Caco-2 (cell line): Measurements from ENCODE around the gene DNM2. TPM values are rescaled to one million over a fixed set of nuclear protein-coding genes. Genes with fewer than 3 reads are reported as not detected.

Experiments
- BruUV-seq: library from RNA; stranded (reverse); fragments of 400-500 nt; replicated peaks from 2 replicates; lab custom pipeline; 2021; lab: Mats Ljungman, UMichigan
- CTCF ChIA-PET: fragments of 300-600 bp; sonication (Branson Sonifier 250); formaldehyde crosslinking; loops from one replicate; lab custom pipeline; 2022; ENCODE audit warnings: antibody characterized with exemption; lab: Charles Lee
- POLR2A ChIA-PET: fragments of 300-600 bp; sonication (Branson Sonifier 250); formaldehyde crosslinking; loops from one replicate; lab custom pipeline; 2022; ENCODE audit warnings: antibody characterized with exemption; lab: Charles Lee
- DNase-seq, 2 experiments: peaks; one replicate each; pipeline versions ENCODE4 v3.0.0 to v3.0.0-alpha.2; 2020 to 2022
- H3K27me3 ChIP-seq: replicated peaks from 2 replicates; pipeline ENCODE4 v1.6.0; 2011; ENCODE audit warnings: low read length; ENCODE audit not compliant: control insufficient read depth, insufficient read depth
- H3K36me3 ChIP-seq: 2 replicates; pipeline ENCODE4 v1.5.1; 2011; ENCODE audit warnings: low read length; ENCODE audit not compliant: control insufficient read depth, insufficient read depth
- H3K4me1 ChIP-seq: fragments of 250-450 bp; sonication (Bioruptor Pico); 2 replicates; pipeline ENCODE4 v1.5.1; 2020; ENCODE audit warnings: mild to moderate bottlenecking
- H3K4me3 ChIP-seq: 2 replicates; pipeline ENCODE4 v1.5.1; 2011; ENCODE audit warnings: low read depth, mild to moderate bottlenecking, control low read depth, low read length
- H3K9me3 ChIP-seq: fragments of 250-450 bp; sonication (Bioruptor Pico); 2 replicates; pipeline ENCODE4 v1.5.1; 2020; ENCODE audit warnings: mild to moderate bottlenecking, moderate library complexity
- H3K27ac Mint-ChIP-seq: one replicate; pipeline ENCODE4 v1.8.0; 2022; ENCODE audit warnings: mixed read lengths; ENCODE audit not compliant: unreplicated experiment
- H3K27me3 Mint-ChIP-seq: one replicate; pipeline ENCODE4 v1.8.0; 2022; ENCODE audit warnings: mixed read lengths; ENCODE audit not compliant: insufficient read depth, unreplicated experiment
- H3K36me3 Mint-ChIP-seq: one replicate; pipeline ENCODE4 v1.8.0; 2022; ENCODE audit warnings: mild to moderate bottlenecking, mixed read lengths; ENCODE audit not compliant: insufficient read depth, unreplicated experiment
- H3K4me1 Mint-ChIP-seq: one replicate; pipeline ENCODE4 v1.8.0; 2022; ENCODE audit warnings: low read depth, mixed read lengths; ENCODE audit not compliant: unreplicated experiment
- H3K4me3 Mint-ChIP-seq: one replicate; pipeline ENCODE4 v1.8.0; 2022; ENCODE audit warnings: mild to moderate bottlenecking, moderate library complexity, mixed read lengths; ENCODE audit not compliant: unreplicated experiment
- H3K9me3 Mint-ChIP-seq: one replicate; pipeline ENCODE4 v1.8.0; 2022; ENCODE audit warnings: mixed read lengths; ENCODE audit not compliant: unreplicated experiment
- intact Hi-C: fragments of 100-400 bp; cut with micrococcal nuclease; formaldehyde crosslinking; loops from one replicate; pipeline ENCODE4 v1.10.0; 2022; ENCODE audit not compliant: unreplicated experiment
- total RNA-seq: library from RNA; stranded (reverse); gene quantifications from 2 replicates; pipeline ENCODE4 v1.2.3, GENCODE V29; 2022
- TF ChIP-seq, protein P1 (sequence below), 2 experiments: fragments of 200-600 bp in 1 of 2; IDR thresholded peaks; 1 replicate in 1 of 2; 2 replicates in 1 of 2; pipeline versions ENCODE4 v1.5.1 to v1.8.0; 2011 to 2022; ENCODE audit warnings: antibody characterized with exemption in 1 of 2, control low read depth in 1 of 2, inconsistent platforms in 1 of 2, low read depth in 1 of 2, low read length in 1 of 2, mild to moderate bottlenecking in 1 of 2, moderate library complexity in 1 of 2; ENCODE audit not compliant: insufficient read depth in 1 of 2, severe bottlenecking in 1 of 2, unreplicated experiment in 1 of 2

DNM2 gene
- total RNA-seq, 1 experiment from 2014 or later, result 137 TPM

- no peaks in the 10 kb centered on the region for H3K9me3 Mint-ChIP-seq
- no TSS peak for BruUV-seq
- peak overlapping the region; percentile 88 for H3K27ac Mint-ChIP-seq
- DNase-seq, result peak in 1 of 2 experiments; percentile 45
- ChIA-PET POLR2A (interaction anchor here (0.6 to 1.4 kb wide), 4 partner anchors 10 to 90 kb away, joined by 3 to 4 read pairs (median 3); partner anchors contain the start of gene TMED1), CTCF (interaction anchor here (0.6 to 1.4 kb wide), 7 partner anchors 14 to 172 kb away, joined by 3 to 10 read pairs (median 4); partner anchors contain the start of gene TMED1)
- peak overlapping the region; percentile 92 for H3K4me3 Mint-ChIP-seq
- no peaks in the 10 kb centered on the region for H3K27me3 ChIP-seq
- H3K4me1 Mint-ChIP-seq, result no peaks in the 10 kb centered on the region
- H3K4me1 ChIP-seq, result peaks cover 22% of the 10 kb centered on the region
- intact Hi-C loops, result loop anchor here (1.0 kb wide), 1 partner anchor 36 kb away; the partner anchor contains the start of gene TMED1
- H3K27me3 Mint-ChIP-seq, result no peaks in the 10 kb centered on the region
- peaks cover 27% of the 10 kb centered on the region for H3K36me3 Mint-ChIP-seq
- no peaks in the 10 kb centered on the region for H3K36me3 ChIP-seq
- peak overlapping the region; percentile 70 for H3K4me3 ChIP-seq
- TF ChIP-seq, protein P1, sequence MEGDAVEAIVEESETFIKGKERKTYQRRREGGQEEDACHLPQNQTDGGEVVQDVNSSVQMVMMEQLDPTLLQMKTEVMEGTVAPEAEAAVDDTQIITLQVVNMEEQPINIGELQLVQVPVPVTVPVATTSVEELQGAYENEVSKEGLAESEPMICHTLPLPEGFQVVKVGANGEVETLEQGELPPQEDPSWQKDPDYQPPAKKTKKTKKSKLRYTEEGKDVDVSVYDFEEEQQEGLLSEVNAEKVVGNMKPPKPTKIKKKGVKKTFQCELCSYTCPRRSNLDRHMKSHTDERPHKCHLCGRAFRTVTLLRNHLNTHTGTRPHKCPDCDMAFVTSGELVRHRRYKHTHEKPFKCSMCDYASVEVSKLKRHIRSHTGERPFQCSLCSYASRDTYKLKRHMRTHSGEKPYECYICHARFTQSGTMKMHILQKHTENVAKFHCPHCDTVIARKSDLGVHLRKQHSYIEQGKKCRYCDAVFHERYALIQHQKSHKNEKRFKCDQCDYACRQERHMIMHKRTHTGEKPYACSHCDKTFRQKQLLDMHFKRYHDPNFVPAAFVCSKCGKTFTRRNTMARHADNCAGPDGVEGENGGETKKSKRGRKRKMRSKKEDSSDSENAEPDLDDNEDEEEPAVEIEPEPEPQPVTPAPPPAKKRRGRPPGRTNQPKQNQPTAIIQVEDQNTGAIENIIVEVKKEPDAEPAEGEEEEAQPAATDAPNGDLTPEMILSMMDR (IDR thresholded peaks at IDR 0.05; ENCODE audit: insufficient read depth in 1 of 2, low read depth in 1 of 2, low read length in 1 of 2, severe bottlenecking in 1 of 2, unreplicated experiment in 1 of 2), result no peak
- H3K9me3 ChIP-seq, result no peaks in the 10 kb centered on the region
Measured at GRCh38 chr19:10871711-10872545, 154.0 kb downstream of the DNM2 start.

DNA sequence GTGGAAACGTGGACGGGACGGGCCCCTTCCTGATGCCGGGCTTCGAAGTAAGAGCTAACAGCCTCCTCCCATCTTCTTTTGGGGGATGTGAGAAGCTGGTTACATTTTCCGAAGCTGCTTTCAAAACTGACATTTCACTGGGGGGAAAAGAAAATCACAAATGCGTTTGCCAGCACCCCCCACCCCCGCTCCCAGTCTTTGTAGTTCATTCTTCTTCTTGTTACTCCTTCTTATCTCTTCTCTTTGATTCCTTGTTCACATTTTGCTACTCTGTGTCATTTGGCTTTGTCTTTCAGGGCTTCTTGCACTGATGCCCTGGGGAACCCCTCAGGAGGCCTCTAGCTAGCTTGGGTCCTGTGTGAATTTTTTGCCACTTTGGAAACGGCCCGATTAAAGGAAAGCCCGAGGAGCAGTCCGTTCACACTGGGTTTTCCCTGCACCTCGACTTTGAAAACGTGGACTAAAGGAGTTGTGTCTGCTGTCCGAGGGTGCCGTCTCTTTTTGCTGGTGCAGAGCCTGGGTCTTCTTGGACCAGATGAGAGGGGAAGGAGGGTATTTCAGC lies 154.7 kb downstream of the DNM2 start:
- H3K36me3 Mint-ChIP-seq, result peaks cover 27% of the 10 kb centered on the region
- intact Hi-C loops, result no loop called here
- H3K27ac Mint-ChIP-seq, result peak overlapping the region; percentile 88
- Histone ChIP-seq H3K9me3 (no peaks in the 10 kb centered on the region), H3K27me3 (no peaks in the 10 kb centered on the region), H3K36me3 (no peaks in the 10 kb centered on the region), H3K4me3 (peak overlapping the region; percentile 70), H3K4me1 (peaks cover 22% of the 10 kb centered on the region)
- H3K4me1 Mint-ChIP-seq, result no peaks in the 10 kb centered on the region
- H3K4me3 Mint-ChIP-seq, result peak overlapping the region; percentile 92
- TF ChIP-seq, protein P1 (IDR thresholded peaks at IDR 0.05; ENCODE audit: insufficient read depth in 1 of 2, low read depth in 1 of 2, low read length in 1 of 2, severe bottlenecking in 1 of 2, unreplicated experiment in 1 of 2), result no peak
- no peaks in the 10 kb centered on the region for H3K27me3 Mint-ChIP-seq
- H3K9me3 Mint-ChIP-seq, result no peaks in the 10 kb centered on the region
- CTCF ChIA-PET, result interaction anchor here (0.7 to 1.4 kb wide), 5 partner anchors 15 to 758 kb away, joined by 3 to 4 read pairs (median 3); no protein-coding TSS in a partner anchor
- DNase-seq, result no peak
- POLR2A ChIA-PET, result interaction anchor here (0.6 to 1.4 kb wide), 2 partner anchors 37 to 89 kb away, joined by 3 read pairs; partner anchors contain the start of gene TMED1
- BruUV-seq, result TSS peak; percentile 39

- H3K36me3 ChIP-seq, result peaks cover 1% of the 10 kb centered on the region; the same call in 1 of the 2 replicates
- intact Hi-C loops, result no loop called here
- Mint-ChIP-seq H3K27me3 (no peaks in the 10 kb centered on the region), H3K4me1 (peaks cover 2% of the 10 kb centered on the region), H3K36me3 (peaks cover 30% of the 10 kb centered on the region), H3K9me3 (no peaks in the 10 kb centered on the region), H3K27ac (peak overlapping the region; percentile 45), H3K4me3 (no peak overlapping the region)
- no peaks in the 10 kb centered on the region for H3K9me3 ChIP-seq
- ChIA-PET POLR2A (no interaction called here), CTCF (interaction anchor here (0.6 kb wide), 1 partner anchor 246 kb away, joined by 4 read pairs; no protein-coding TSS in a partner anchor)
- H3K27me3 ChIP-seq, result no peaks in the 10 kb centered on the region
- no peak overlapping the region for H3K4me3 ChIP-seq
- DNase-seq, result no peak
- H3K4me1 ChIP-seq, result peaks cover 22% of the 10 kb centered on the region
- BruUV-seq, result TSS peak; percentile 17
- TF ChIP-seq, protein P1 (IDR thresholded peaks at IDR 0.05; ENCODE audit: insufficient read depth in 1 of 2, low read depth in 1 of 2, low read length in 1 of 2, severe bottlenecking in 1 of 2, unreplicated experiment in 1 of 2), result no peak
Measured at GRCh38 chr19:10874024-10874423, 156.1 kb downstream of the DNM2 start.
